Measurements from ENCODE around the gene PACS2. TPM values are rescaled to one million over a fixed set of nuclear protein-coding genes. Genes with fewer than 3 reads are reported as not detected.

The PACS2 gene
- total RNA-seq, 2 donors from 2014 or later = 117 to 121 TPM

- H3K27me3 ChIP-seq (ENCODE audit: control insufficient read depth, insufficient read depth, low read length, poor library complexity, severe bottlenecking) = no peaks in the 10 kb centered on the region
- H3K36me3 Mint-ChIP-seq (ENCODE audit: low read depth) = peaks cover 13% of the 10 kb centered on the region
- no peaks in the 10 kb centered on the region for H3K27me3 Mint-ChIP-seq (ENCODE audit: insufficient read depth)
- no peaks in the 10 kb centered on the region for H3K4me1 ChIP-seq (ENCODE audit: control insufficient read depth, insufficient read depth, low read length)
- no peak overlapping the region for H3K27ac ChIP-seq (ENCODE audit: low read depth, low read length)
- 93 to 95% methylated on average over 14 to 26 of the region's 26 CpGs for WGBS, 2 experiments (ENCODE audit: insufficient coverage in 1 of 2, insufficient read length in 1 of 2)
- H3K4me1 Mint-ChIP-seq = peaks cover 8% of the 10 kb centered on the region
- no peak overlapping the region for H3K27ac Mint-ChIP-seq
- H3K4me3 Mint-ChIP-seq = no peak overlapping the region
- H3K4me3 ChIP-seq (ENCODE audit: low read length) = no peak overlapping the region
- H3K36me3 ChIP-seq (ENCODE audit: control insufficient read depth, insufficient read depth, low read length) = no peaks in the 10 kb centered on the region
- H3K9me3 ChIP-seq (ENCODE audit: control insufficient read depth, low read length) = peaks cover 18% of the 10 kb centered on the region
- peaks cover 19% of the 10 kb centered on the region for H3K9me3 Mint-ChIP-seq
- no peak for TF ChIP-seq CTCF (conservative IDR thresholded peaks at IDR 0.05)
- DNase-seq = no peak
- H3K9ac ChIP-seq (ENCODE audit: extremely low read depth, low read length, poor library complexity, severe bottlenecking) = no peak overlapping the region
Observed at GRCh38 chr14:105348169-105348944, 33.8 kb downstream of the PACS2 start.

GRCh38 chr14:105348945-105349699 lies 34.6 kb downstream of the PACS2 start:
- Mint-ChIP-seq H3K4me1 (peaks cover 8% of the 10 kb centered on the region), H3K9me3 (peaks cover 17% of the 10 kb centered on the region), H3K4me3 (no peak overlapping the region), H3K36me3 (ENCODE audit: low read depth) (peaks cover 12% of the 10 kb centered on the region), H3K27me3 (ENCODE audit: insufficient read depth) (no peaks in the 10 kb centered on the region), H3K27ac (no peak overlapping the region)
- Histone ChIP-seq H3K9ac (ENCODE audit: extremely low read depth, low read length, poor library complexity, severe bottlenecking) (no peak overlapping the region), H3K36me3 (ENCODE audit: control insufficient read depth, insufficient read depth, low read length) (no peaks in the 10 kb centered on the region), H3K4me1 (ENCODE audit: control insufficient read depth, insufficient read depth, low read length) (no peaks in the 10 kb centered on the region), H3K9me3 (ENCODE audit: control insufficient read depth, low read length) (peaks cover 10% of the 10 kb centered on the region), H3K27me3 (ENCODE audit: control insufficient read depth, insufficient read depth, low read length, poor library complexity, severe bottlenecking) (no peaks in the 10 kb centered on the region), H3K27ac (ENCODE audit: low read depth, low read length) (no peak overlapping the region), H3K4me3 (ENCODE audit: low read length) (no peak overlapping the region)
- DNase-seq = no peak
- TF ChIP-seq CTCF (conservative IDR thresholded peaks at IDR 0.05) = no peak
- WGBS, 2 experiments (ENCODE audit: insufficient coverage in 1 of 2, insufficient read length in 1 of 2) = 92 to 95% methylated on average over 16 to 19 of the region's 19 CpGs

- Mint-ChIP-seq H3K27ac (no peak overlapping the region), H3K9me3 (peaks cover 9% of the 10 kb centered on the region), H3K4me1 (peaks cover 8% of the 10 kb centered on the region), H3K27me3 (ENCODE audit: insufficient read depth) (no peaks in the 10 kb centered on the region), H3K36me3 (ENCODE audit: low read depth) (peaks cover 7% of the 10 kb centered on the region), H3K4me3 (no peak overlapping the region)
- Histone ChIP-seq H3K4me1 (ENCODE audit: control insufficient read depth, insufficient read depth, low read length) (no peaks in the 10 kb centered on the region), H3K27ac (ENCODE audit: low read depth, low read length) (no peak overlapping the region), H3K27me3 (ENCODE audit: control insufficient read depth, insufficient read depth, low read length, poor library complexity, severe bottlenecking) (no peaks in the 10 kb centered on the region), H3K9me3 (ENCODE audit: control insufficient read depth, low read length) (peaks cover 2% of the 10 kb centered on the region), H3K9ac (ENCODE audit: extremely low read depth, low read length, poor library complexity, severe bottlenecking) (no peak overlapping the region), H3K36me3 (ENCODE audit: control insufficient read depth, insufficient read depth, low read length) (no peaks in the 10 kb centered on the region), H3K4me3 (ENCODE audit: low read length) (no peak overlapping the region)
- no peak for DNase-seq
- TF ChIP-seq CTCF (conservative IDR thresholded peaks at IDR 0.05) = no peak
- 92 to 95% methylated on average over 11 of the region's 11 CpGs for WGBS, 2 experiments (ENCODE audit: insufficient coverage in 1 of 2, insufficient read length in 1 of 2)
Observed at GRCh38 chr14:105349992-105350391, 35.4 kb downstream of the PACS2 start.
